Sigmoid colon (tissue), 7 donors: ENCODE results near the gene PPAT. TPM values are rescaled to one million over a fixed set of nuclear protein-coding genes. Genes with fewer than 3 reads are reported as not detected.
A peak's percentile ranks its signal among the peaks of the same experiment; 100 is the strongest.

Experiments used
- DNase-seq: peaks from one replicate; pipeline ENCODE4 v3.0.0-alpha.2; 2019
- H3K27ac ChIP-seq, 4 donors: fragments of 200-600 bp; sonication (generic); one replicate each; pipeline ENCODE4 v1.5.1; 2016 to 2019; ENCODE audit warnings: mild to moderate bottlenecking in 1 of 4
- H3K27me3 ChIP-seq, 3 donors: fragments of 200-600 bp; sonication (generic); one replicate each; pipeline ENCODE4 v1.5.1; 2019; ENCODE audit warnings: mild to moderate bottlenecking in 1 of 3
- H3K36me3 ChIP-seq, 4 donors: fragments of 200-600 bp; sonication (generic); one replicate each; pipeline ENCODE4 v1.5.1; 2016 to 2019
- H3K4me1 ChIP-seq, 4 donors: fragments of 200-600 bp; sonication (generic); one replicate each; pipeline ENCODE4 v1.5.1; 2017 to 2019
- H3K4me3 ChIP-seq, 4 donors: fragments of 200-600 bp; sonication (generic); one replicate each; pipeline ENCODE4 v1.5.1; 2017 to 2019; ENCODE audit warnings: mild to moderate bottlenecking in 2 of 4, moderate library complexity in 1 of 4
- H3K9me3 ChIP-seq, 4 donors: fragments of 200-600 bp in 3 of 4; sonication (generic) in 3 of 4; one replicate each; pipeline versions ENCODE4 v1.5.1 to v1.6.1; 2013 to 2019
- EP300 ChIP-seq, 4 donors: sonication (generic); formaldehyde crosslinking; IDR thresholded peaks; one replicate each; pipeline ENCODE4 v1.6.1; 2017; ENCODE audit warnings: antibody characterized with exemption in 4 of 4
- POLR2A ChIP-seq, 2 donors: fragments of 450-650 bp; IDR thresholded peaks; one replicate each; pipeline ENCODE4 v1.6.1; 2016; ENCODE audit warnings: antibody characterized with exemption in 2 of 2, mild to moderate bottlenecking in 2 of 2, moderate library complexity in 2 of 2
- POLR2AphosphoS5 ChIP-seq, 4 donors: sonication (generic); formaldehyde crosslinking; IDR thresholded peaks; one replicate each; pipeline ENCODE4 v1.6.1; 2017; ENCODE audit warnings: antibody characterized with exemption in 4 of 4
- WGBS, 2 donors: extraction: QIAGEN DNeasy Blood & Tissue Kit; methylation state at CpG; one replicate each; pipeline ENCODE4 v1.1.7; 2013; 5-methylcytosine and 5-hydroxymethylcytosine counted together
- intact Hi-C: fragments of 100-400 bp; cut with DNase I; formaldehyde crosslinking; loops from one replicate; pipeline ENCODE4 v1.15.1; 2023
- polyA plus RNA-seq, 3 donors: library from polyadenylated mRNA; stranded (reverse); fragments of 200-250 nt; gene quantifications; one replicate each; pipeline ENCODE4 v1.2.3, GENCODE V29; 2013
- total RNA-seq, 4 donors: library from RNA; depleted of rRNA; stranded (reverse); fragments of >200 nt; gene quantifications; one replicate each; pipeline ENCODE4 v1.1.0, GENCODE V29; 2016
- TF ChIP-seq, protein P1 (sequence below), 4 experiments: fragments of 450-650 bp in 3 of 4; fragments of 200-600 bp in 1 of 4; IDR thresholded peaks; one replicate each; pipeline ENCODE4 v1.5.1; 2016 to 2019; ENCODE audit warnings: antibody characterized with exemption in 4 of 4, mild to moderate bottlenecking in 3 of 4, moderate library complexity in 2 of 4
- donor health status: healthy with polysubstance abuse.
- donor health status: Bipolar disorder and iron deficiency.
- donor health status: healthy.

The PPAT gene
- total and polyA plus RNA-seq, 7 donors: 0.60 to 6.3 (median 4.4) TPM

DNA sequence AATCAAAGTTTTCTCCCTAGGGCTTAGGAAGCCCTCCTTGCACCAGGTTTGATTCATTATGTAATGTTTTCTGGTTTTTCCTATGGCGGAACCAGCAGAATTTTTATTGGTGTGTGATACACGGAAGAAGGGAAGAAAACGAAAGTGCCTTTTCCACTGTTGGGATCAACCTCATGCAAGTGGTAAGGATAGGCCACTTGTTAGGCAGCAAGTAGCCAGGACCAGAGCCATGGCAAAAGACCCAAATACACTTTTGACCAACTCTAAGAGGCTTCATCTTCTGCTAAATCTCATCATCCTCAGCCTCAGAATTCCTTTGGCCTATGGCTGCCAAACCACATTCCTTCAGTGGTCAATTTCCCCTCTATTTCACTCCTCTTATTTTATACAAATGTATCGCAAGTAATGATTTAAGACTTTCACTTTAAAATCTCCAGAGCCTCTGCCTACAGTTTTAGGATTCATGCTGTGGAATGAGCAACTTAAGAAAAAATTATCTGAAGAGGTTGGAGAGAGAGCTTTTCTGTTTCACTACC, 21.2 kb downstream of the PPAT start:
- Histone ChIP-seq H3K9me3 (no peaks in the 10 kb centered on the region), H3K27me3 (no peaks in the 10 kb centered on the region), H3K27ac (peak overlapping the region in 2 of 4 donors; percentile 34 to 43), H3K36me3 (no peaks in the 10 kb centered on the region), H3K4me1 (peaks cover 0 to 24% (median 21%) of the 10 kb centered on the region in 4 donors), H3K4me3 (peak overlapping the region in 2 of 4 donors; percentile 12 to 22)
- intact Hi-C loops: no loop called here
- no peak for DNase-seq
- TF ChIP-seq POLR2A (IDR thresholded peaks at IDR 0.05) (no peak), EP300 (IDR thresholded peaks at IDR 0.05) (no peak)
- WGBS, 2 donors: 75 to 88% methylated on average over 4 of the region's 4 CpGs

DNA sequence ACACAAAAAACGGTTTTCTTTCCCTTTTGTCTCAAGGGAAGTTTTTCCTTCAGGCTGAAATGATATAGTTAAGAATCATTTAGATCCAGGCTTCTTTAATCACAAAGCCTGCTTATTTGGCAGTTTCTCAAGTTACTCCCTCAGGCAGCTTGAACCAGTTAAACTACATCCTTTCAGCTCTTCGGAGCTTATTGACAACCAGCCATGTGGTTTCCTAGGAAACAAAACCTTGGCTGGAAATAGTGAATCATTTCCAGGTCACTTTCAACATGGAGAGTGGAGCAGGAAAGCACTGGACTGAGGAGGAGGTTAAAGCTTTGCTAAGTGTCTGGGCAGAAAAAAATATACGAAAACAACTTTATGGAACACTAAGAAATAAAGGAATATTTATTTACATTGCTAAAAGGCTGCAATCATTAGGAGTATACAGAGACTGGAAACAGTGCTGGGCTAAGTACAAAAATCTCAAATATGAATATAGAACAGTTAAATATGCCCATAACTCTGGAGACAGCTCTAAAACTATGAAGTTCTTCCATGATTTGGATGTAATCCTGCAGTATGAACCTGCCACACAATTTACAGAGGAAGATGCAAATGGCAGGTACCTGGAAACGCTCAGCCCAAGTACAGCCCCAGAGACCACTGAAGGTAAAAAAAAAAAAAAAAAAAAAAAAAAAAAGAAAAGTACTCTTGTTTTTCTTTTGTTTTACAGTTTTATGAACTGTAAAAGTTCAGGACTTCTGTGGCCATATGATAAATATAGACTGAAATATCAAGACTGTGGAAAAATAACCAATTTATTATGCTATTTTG, 25.0 kb downstream of the PPAT start:
- intact Hi-C loops: no loop called here
- peaks cover 0 to 26% (median 21%) of the 10 kb centered on the region in 4 donors for H3K4me1 ChIP-seq
- peak overlapping the region in 3 of 4 donors; percentile 3 to 29 (median 14) for H3K4me3 ChIP-seq
- no peaks in the 10 kb centered on the region for H3K27me3 ChIP-seq
- 30 to 50% methylated on average over 4 of the region's 4 CpGs for WGBS, 2 donors
- no peak for TF ChIP-seq EP300 (IDR thresholded peaks at IDR 0.05)
- peak; percentile 18 to 74 (median 48) for TF ChIP-seq POLR2AphosphoS5 (IDR thresholded peaks at IDR 0.05)
- no peak for DNase-seq
- H3K36me3 ChIP-seq: no peaks in the 10 kb centered on the region
- no peaks in the 10 kb centered on the region for H3K9me3 ChIP-seq
- H3K27ac ChIP-seq: peak overlapping the region; percentile 40 to 54 (median 49)

DNA sequence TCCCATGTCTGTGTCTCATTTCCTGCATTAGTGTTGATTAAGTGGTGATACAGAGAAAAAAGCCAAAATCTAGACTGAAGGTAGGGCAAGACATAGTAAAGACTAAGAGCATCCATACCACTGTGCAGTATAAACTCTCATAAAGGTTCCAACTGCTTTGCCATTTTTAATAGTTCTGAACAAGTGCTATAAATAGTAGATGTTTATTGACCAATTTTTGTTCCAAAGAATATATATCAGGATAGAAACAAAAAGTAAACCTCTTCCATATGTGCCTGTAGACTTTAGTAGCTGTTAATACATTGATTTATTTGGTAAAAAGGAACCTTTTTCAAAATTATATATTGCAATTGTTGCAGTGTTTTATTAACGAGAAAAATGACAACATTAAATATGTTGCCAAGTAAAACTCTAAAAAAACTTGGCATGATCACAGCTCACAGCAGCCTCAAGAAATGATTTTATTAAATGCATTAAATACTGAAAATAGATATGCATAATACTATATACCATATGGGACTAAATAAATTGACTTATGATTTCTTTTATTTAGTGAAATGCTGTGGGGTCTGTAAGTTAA, 25.8 kb downstream of the PPAT start:
- no peak for DNase-seq
- peak overlapping the region in 1 of 4 donors; percentile 29 for H3K4me3 ChIP-seq
- H3K27me3 ChIP-seq: no peaks in the 10 kb centered on the region
- TF ChIP-seq EP300 (IDR thresholded peaks at IDR 0.05) (no peak), POLR2AphosphoS5 (IDR thresholded peaks at IDR 0.05) (no peak), POLR2A (IDR thresholded peaks at IDR 0.05) (no peak)
- TF ChIP-seq, protein P1, sequence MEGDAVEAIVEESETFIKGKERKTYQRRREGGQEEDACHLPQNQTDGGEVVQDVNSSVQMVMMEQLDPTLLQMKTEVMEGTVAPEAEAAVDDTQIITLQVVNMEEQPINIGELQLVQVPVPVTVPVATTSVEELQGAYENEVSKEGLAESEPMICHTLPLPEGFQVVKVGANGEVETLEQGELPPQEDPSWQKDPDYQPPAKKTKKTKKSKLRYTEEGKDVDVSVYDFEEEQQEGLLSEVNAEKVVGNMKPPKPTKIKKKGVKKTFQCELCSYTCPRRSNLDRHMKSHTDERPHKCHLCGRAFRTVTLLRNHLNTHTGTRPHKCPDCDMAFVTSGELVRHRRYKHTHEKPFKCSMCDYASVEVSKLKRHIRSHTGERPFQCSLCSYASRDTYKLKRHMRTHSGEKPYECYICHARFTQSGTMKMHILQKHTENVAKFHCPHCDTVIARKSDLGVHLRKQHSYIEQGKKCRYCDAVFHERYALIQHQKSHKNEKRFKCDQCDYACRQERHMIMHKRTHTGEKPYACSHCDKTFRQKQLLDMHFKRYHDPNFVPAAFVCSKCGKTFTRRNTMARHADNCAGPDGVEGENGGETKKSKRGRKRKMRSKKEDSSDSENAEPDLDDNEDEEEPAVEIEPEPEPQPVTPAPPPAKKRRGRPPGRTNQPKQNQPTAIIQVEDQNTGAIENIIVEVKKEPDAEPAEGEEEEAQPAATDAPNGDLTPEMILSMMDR (IDR thresholded peaks at IDR 0.05): no peak
- intact Hi-C loops: no loop called here
- H3K36me3 ChIP-seq: no peaks in the 10 kb centered on the region
- peaks cover 0 to 26% (median 21%) of the 10 kb centered on the region in 4 donors for H3K4me1 ChIP-seq
- 35 to 60% methylated on average over 1 of the region's 1 CpG for WGBS, 2 donors
- H3K27ac ChIP-seq: peak overlapping the region; percentile 40 to 54 (median 49)
- no peaks in the 10 kb centered on the region for H3K9me3 ChIP-seq

DNA sequence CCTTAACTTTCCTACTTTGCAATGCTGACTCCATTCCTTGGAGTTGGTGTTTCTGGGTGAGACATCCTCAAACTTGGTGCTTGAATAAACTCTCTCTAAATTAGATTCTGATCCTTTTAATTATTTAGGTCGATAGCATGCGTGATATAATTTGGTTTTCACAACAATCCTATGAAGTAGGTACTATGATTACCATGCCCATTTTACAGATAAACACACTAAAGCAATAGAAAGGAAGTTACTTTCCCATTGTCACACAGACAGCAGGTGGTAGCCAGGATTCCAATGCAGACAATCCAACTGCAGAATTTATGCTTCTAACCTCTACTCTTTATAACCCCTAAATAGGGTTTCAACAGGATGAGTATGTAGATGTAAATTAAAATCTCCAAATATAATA, 26.4 kb downstream of the PPAT start:
- no peak overlapping the region for H3K27ac ChIP-seq
- H3K9me3 ChIP-seq: no peaks in the 10 kb centered on the region
- no peak for DNase-seq
- H3K27me3 ChIP-seq: no peaks in the 10 kb centered on the region
- 94 to 96% methylated on average over 2 of the region's 2 CpGs for WGBS, 2 donors
- no peaks in the 10 kb centered on the region for H3K36me3 ChIP-seq
- no peak overlapping the region for H3K4me3 ChIP-seq
- H3K4me1 ChIP-seq: peaks cover 0 to 26% (median 21%) of the 10 kb centered on the region in 4 donors
- TF ChIP-seq POLR2A (IDR thresholded peaks at IDR 0.05) (no peak), EP300 (IDR thresholded peaks at IDR 0.05) (no peak)
- intact Hi-C loops: no loop called here

DNA sequence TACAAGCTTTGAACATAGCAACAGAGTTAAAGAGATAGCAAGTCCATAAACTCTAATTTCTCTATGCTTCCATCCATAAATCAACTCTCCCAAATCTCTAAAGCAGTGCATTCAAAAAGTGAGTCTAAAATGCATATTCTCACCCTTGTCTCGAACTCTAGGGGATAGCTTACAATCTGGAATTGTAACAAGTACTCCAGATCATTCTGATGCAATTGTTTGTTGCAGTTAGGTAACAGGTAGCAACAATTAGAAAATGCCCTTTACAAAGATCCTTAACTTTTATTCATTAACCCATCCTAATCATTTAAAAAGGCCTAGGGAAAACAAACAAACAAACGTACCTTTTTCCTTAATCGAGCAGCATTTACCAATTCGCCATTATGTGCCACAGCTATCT, 29.3 kb downstream of the PPAT start:
- H3K36me3 ChIP-seq: no peaks in the 10 kb centered on the region
- no peak for DNase-seq
- WGBS, 2 donors: 92 to 94% methylated on average over 4 of the region's 4 CpGs

More for the DNA sequence above, 29.3 kb downstream of the PPAT start:
- Histone ChIP-seq H3K9me3 (no peaks in the 10 kb centered on the region), H3K27ac (no peak overlapping the region), H3K4me1 (peaks cover 0 to 20% (median 18%) of the 10 kb centered on the region in 4 donors), H3K4me3 (no peak overlapping the region), H3K27me3 (no peaks in the 10 kb centered on the region)
- TF ChIP-seq POLR2A (IDR thresholded peaks at IDR 0.05): no peak
- no peak for TF ChIP-seq POLR2AphosphoS5 (IDR thresholded peaks at IDR 0.05)
- TF ChIP-seq, protein P1 (IDR thresholded peaks at IDR 0.05): no peak
- no peak for TF ChIP-seq EP300 (IDR thresholded peaks at IDR 0.05)
- intact Hi-C loops: no loop called here
